Activated T-helper 17 cell treated with anti-CD3 and anti-CD28 coated beads, Interleukin-2, amount 50 U/mL, for 72 hours (primary cell): ENCODE measurements around the gene CHID1. TPM values are rescaled to one million over a fixed set of nuclear protein-coding genes. Genes with fewer than 3 reads are reported as not detected.
A peak's percentile ranks its signal among the peaks of the same experiment; 100 is the strongest.

Experiments
- ATAC-seq: fragments of 150-1000 bp; cut with Tn5 transposase; replicated peaks from 2 replicates; pipeline ENCODE4 v1.10.0; 2021; ENCODE audit warnings: mild to moderate bottlenecking, moderate library complexity
- H3K27ac Mint-ChIP-seq: one replicate; pipeline ENCODE4 v1.8.0; 2022; ENCODE audit warnings: mixed read lengths
- H3K27me3 Mint-ChIP-seq: one replicate; pipeline ENCODE4 v1.8.0; 2022; ENCODE audit warnings: mixed read lengths
- H3K36me3 Mint-ChIP-seq: one replicate; pipeline ENCODE4 v1.8.0; 2022; ENCODE audit warnings: low read depth, mild to moderate bottlenecking, mixed read lengths
- H3K4me1 Mint-ChIP-seq: one replicate; pipeline ENCODE4 v1.8.0; 2022; ENCODE audit warnings: mixed read lengths
- H3K4me3 Mint-ChIP-seq: one replicate; pipeline ENCODE4 v1.8.0; 2022; ENCODE audit warnings: mild to moderate bottlenecking, mixed read lengths
- H3K9me3 Mint-ChIP-seq: one replicate; pipeline ENCODE4 v1.8.0; 2022; ENCODE audit warnings: mixed read lengths
- total RNA-seq, 2 donors: library from RNA; stranded (reverse); gene quantifications; one replicate each; pipeline ENCODE4 v1.2.3, GENCODE V29; 2022

Gene CHID1
- total RNA-seq, 2 donors from 2014 or later: 71.9 to 72.6 TPM

- Mint-ChIP-seq H3K9me3 (no peaks in the 10 kb centered on the region), H3K27me3 (no peaks in the 10 kb centered on the region), H3K27ac (no peak overlapping the region), H3K4me3 (peak overlapping the region; percentile 73), H3K36me3 (peaks cover 18% of the 10 kb centered on the region), H3K4me1 (peaks cover 7% of the 10 kb centered on the region)
- no peak for ATAC-seq
These were observed 67.4 kb downstream of the CHID1 start for GRCh38 chr11:843086-843734.

- Mint-ChIP-seq H3K4me3 (peak within 1 kb of the TSS; percentile 73), H3K4me1 (peaks cover 7% of the 10 kb centered on the region)
- ATAC-seq: peak; percentile 86
These were observed 68.1 kb downstream of the CHID1 start, which contains the start of the genes POLR2L and TSPAN4 for GRCh38 chr11:842370-843002. Gene POLR2L (minus strand): TSS chr11:842529. CDS start chr11:842508, 21 bp downstream. Gene TSPAN4 (plus strand): TSS chr11:842852. CDS start chr11:850305, 7,453 bp downstream.

DNA sequence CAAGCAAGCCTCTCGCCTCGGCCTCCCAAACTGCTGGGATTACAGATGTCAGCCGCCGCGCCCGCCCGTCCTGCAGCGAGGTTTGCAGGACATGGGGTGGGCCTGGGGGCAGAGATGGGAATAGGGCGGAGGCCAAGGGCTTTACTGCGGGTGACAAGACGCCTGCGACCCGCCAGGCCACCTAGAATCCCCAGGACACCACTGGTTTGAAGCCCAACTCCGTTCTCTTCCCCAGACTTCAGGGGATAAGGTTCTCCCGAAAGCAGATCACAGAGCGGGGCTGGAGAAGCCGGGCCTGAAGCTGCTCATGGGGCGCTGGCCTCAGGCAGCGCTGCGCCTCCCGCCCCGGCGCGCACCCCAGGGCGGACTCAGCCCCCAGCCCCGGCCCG, 68.6 kb downstream of the CHID1 start:
- Mint-ChIP-seq H3K36me3 (peaks cover 18% of the 10 kb centered on the region), H3K27ac (peak overlapping the region; percentile 82), H3K4me1 (peaks cover 7% of the 10 kb centered on the region), H3K9me3 (no peaks in the 10 kb centered on the region), H3K4me3 (peak overlapping the region; percentile 73), H3K27me3 (no peaks in the 10 kb centered on the region)
- peak; percentile 56 for ATAC-seq

More at GRCh38 chr11:842370-843002, 68.1 kb downstream of the CHID1 start, which contains the start of the genes POLR2L and TSPAN4:
- no peaks in the 10 kb centered on the region for H3K9me3 Mint-ChIP-seq
- peaks cover 18% of the 10 kb centered on the region for H3K36me3 Mint-ChIP-seq
- H3K27me3 Mint-ChIP-seq: no peaks in the 10 kb centered on the region
- H3K27ac Mint-ChIP-seq: peak within 1 kb of the TSS; percentile 82

DNA sequence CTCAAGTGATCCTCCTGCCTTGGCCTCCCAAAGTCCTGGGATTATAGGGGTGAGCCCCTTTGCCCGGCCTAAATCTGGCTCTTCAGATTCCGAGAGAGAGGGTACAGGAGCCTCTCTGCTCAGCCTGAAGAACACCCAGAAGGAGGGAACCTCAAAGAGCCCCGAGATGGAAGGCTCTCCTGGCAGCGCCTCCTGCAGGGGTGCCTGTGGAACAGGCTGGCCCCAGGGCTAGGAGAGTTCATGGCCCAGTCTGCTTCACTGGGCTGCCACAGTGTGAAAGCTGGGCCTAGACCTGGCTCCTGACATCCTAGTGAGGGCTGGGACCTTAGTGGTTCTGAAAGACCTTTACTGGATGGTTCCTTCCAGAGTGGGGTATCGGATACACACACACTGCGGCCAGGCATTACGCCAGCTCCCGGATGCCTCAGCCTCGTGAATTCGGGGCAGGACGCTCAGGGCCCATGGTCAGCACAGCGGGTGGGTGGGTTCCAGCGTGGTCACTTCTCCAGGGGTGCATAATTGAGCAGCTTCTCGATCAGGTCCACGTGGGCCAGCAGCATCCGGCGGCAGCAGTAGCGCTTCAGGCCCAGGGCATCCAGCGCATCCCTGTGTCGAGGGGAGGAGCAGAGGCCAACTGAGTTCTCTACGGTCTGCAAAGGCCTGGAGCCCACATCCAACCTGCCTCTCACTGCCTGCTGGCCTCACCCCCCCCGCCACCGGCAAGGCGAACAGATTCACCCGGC, 70.6 kb downstream of the CHID1 start:
- H3K4me1 Mint-ChIP-seq: peaks cover 7% of the 10 kb centered on the region

GRCh38 chr11:839280-839623, 71.4 kb downstream of the CHID1 start:
- no peak for ATAC-seq
- H3K4me3 Mint-ChIP-seq: no peak overlapping the region
- no peaks in the 10 kb centered on the region for H3K9me3 Mint-ChIP-seq
- no peak overlapping the region for H3K27ac Mint-ChIP-seq
- no peaks in the 10 kb centered on the region for H3K27me3 Mint-ChIP-seq
- peaks cover 7% of the 10 kb centered on the region for H3K4me1 Mint-ChIP-seq
- H3K36me3 Mint-ChIP-seq: peaks cover 18% of the 10 kb centered on the region

More for the DNA sequence above, 70.6 kb downstream of the CHID1 start:
- Mint-ChIP-seq H3K36me3 (peaks cover 18% of the 10 kb centered on the region), H3K4me3 (peak overlapping the region; percentile 73), H3K27me3 (no peaks in the 10 kb centered on the region), H3K9me3 (no peaks in the 10 kb centered on the region), H3K27ac (peak overlapping the region; percentile 68)
- ATAC-seq: no peak

- Mint-ChIP-seq H3K4me1 (peaks cover 11% of the 10 kb centered on the region), H3K27ac (no peak overlapping the region), H3K27me3 (no peaks in the 10 kb centered on the region), H3K9me3 (no peaks in the 10 kb centered on the region), H3K36me3 (peaks cover 18% of the 10 kb centered on the region), H3K4me3 (no peak overlapping the region)
- no peak for ATAC-seq
These were observed 72.0 kb downstream of the CHID1 start for GRCh38 chr11:838441-839279.

GRCh38 chr11:837990-838307, 72.7 kb downstream of the CHID1 start:
- H3K27me3 Mint-ChIP-seq: no peaks in the 10 kb centered on the region
- H3K27ac Mint-ChIP-seq: no peak overlapping the region
- H3K4me1 Mint-ChIP-seq: peaks cover 11% of the 10 kb centered on the region
- no peak for ATAC-seq
- H3K36me3 Mint-ChIP-seq: peaks cover 18% of the 10 kb centered on the region
- no peak overlapping the region for H3K4me3 Mint-ChIP-seq
- no peaks in the 10 kb centered on the region for H3K9me3 Mint-ChIP-seq

DNA sequence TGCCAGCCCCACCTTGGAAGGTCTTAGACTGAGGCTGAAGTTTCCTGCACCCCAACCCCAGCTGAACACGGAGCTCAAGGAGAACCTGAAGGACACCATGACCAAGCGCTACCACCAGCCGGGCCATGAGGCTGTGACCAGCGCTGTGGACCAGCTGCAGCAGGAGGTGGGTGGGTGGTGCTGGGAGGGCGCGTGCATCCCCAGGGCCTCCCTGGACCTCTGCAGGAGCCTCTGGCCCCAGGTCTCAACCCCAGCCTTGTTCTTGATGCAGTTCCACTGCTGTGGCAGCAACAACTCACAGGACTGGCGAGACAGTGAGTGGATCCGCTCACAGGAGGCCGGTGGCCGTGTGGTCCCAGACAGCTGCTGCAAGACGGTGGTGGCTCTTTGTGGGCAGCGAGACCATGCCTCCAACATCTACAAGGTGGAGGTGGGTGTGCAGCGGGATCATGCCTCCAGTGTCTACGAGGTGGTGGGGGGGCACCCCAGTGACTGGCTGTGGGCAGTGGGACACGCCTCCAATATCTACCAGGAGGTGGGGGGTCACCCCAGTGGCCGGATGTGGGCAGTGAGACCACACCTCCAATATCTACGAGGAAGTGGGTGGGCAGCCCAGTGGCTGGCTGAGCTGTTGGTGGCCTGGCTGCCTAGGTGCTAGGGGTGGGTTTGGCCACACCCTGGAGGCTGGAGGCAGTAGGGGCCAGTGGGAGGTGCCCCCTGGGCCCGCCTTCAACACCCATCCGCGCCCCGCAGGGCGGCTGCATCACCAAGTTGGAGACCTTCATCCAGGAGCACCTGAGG, 73.2 kb downstream of the CHID1 start:
- peaks cover 11% of the 10 kb centered on the region for H3K4me1 Mint-ChIP-seq
- no peaks in the 10 kb centered on the region for H3K27me3 Mint-ChIP-seq
- peaks cover 18% of the 10 kb centered on the region for H3K36me3 Mint-ChIP-seq
- ATAC-seq: no peak
- H3K27ac Mint-ChIP-seq: no peak overlapping the region
- no peaks in the 10 kb centered on the region for H3K9me3 Mint-ChIP-seq
- no peak overlapping the region for H3K4me3 Mint-ChIP-seq

DNA sequence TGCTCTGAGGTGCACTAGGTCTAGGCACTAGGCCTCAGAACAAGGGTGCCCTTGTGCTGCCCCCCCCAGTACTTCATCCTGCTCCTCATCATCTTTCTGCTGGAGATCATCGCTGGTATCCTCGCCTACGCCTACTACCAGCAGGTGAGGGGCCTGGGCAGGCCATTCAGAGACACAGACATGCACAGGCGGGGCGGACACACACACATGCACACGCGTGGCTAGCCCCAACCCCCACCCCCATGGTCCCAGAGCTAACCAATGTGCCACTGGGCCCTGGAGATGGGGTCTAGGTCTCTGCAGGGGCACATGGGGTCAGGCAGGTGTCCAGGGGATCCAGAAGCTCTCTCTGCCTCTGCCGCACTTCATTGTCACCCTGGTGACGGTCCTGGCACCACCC, 73.9 kb downstream of the CHID1 start:
- Mint-ChIP-seq H3K27me3 (no peaks in the 10 kb centered on the region), H3K9me3 (no peaks in the 10 kb centered on the region), H3K36me3 (peaks cover 18% of the 10 kb centered on the region), H3K27ac (no peak overlapping the region), H3K4me3 (no peak overlapping the region), H3K4me1 (peaks cover 11% of the 10 kb centered on the region)
- no peak for ATAC-seq

- no peak for ATAC-seq
- Mint-ChIP-seq H3K36me3 (peaks cover 18% of the 10 kb centered on the region), H3K4me3 (no peak overlapping the region), H3K27ac (no peak overlapping the region), H3K9me3 (no peaks in the 10 kb centered on the region), H3K4me1 (peaks cover 11% of the 10 kb centered on the region), H3K27me3 (peaks cover 3% of the 10 kb centered on the region)
These were observed 74.3 kb downstream of the CHID1 start for GRCh38 chr11:836274-836673.

DNA sequence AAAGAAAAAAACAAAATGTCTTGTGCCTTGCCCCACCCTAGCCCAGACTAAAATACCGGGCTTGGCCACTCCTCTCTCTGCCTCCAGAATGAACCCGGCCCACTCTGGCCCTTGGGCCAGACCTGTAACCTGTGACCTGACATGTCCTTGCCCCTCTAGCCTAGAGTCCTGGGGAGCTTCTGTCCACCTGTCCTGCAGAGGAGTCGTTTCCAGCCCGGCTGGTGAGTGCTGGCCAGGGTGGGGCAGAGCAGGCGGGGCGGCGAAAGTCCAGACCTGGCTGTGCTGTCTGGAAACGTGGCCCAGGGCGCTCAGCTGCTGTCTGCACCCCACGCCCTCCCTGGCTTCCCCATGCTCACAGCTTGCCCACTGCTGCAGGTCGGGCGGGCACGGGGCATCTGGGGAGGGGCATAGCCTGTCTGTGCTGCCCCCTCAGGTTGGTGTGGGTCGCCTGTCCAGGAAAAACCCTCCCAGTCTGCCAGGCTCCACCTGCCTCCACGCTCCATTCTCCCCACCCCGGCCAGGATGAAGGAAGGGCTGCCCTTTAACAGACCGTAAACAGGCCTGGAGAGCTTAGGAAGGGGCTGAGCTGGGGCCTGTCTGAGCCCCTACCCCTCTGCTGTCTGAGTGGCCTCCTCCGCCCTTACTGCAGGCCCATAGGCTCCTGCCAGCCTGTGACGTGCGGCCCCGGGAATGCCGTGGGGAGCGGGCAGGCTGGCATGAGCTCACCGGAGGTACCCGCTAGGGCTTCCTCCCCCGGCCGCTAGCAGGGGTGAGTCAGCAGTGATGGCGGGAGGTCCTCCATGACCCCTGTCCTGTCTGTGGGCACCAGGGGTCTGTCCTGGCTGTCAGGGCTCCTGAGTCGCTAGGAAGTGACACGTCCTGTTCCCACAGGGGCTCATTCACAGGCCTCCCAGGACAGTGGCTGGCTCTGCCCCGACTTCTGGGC, 76.0 kb downstream of the CHID1 start:
- Mint-ChIP-seq H3K4me1 (peaks cover 5% of the 10 kb centered on the region), H3K27me3 (peaks cover 3% of the 10 kb centered on the region), H3K9me3 (no peaks in the 10 kb centered on the region), H3K27ac (no peak overlapping the region), H3K4me3 (peak overlapping the region; percentile 78), H3K36me3 (peaks cover 4% of the 10 kb centered on the region)
- no peak for ATAC-seq

- Mint-ChIP-seq H3K9me3 (no peaks in the 10 kb centered on the region), H3K4me3 (peak overlapping the region; percentile 78), H3K27ac (no peak overlapping the region), H3K36me3 (no peaks in the 10 kb centered on the region), H3K4me1 (peaks cover 5% of the 10 kb centered on the region), H3K27me3 (peaks cover 3% of the 10 kb centered on the region)
- no peak for ATAC-seq
These were observed 76.7 kb downstream of the CHID1 start for GRCh38 chr11:833849-834311.
